AG04450 (cell line): ENCODE measurements around the gene STAMBP. TPM values are rescaled to one million over a fixed set of nuclear protein-coding genes. Genes with fewer than 3 reads are reported as not detected.

Source experiments
- CTCF ChIA-PET: fragments of 300-600, 350-600 bp; formaldehyde crosslinking; extraction: SDS; loops from one replicate; lab custom pipeline; 2022; ENCODE audit warnings: antibody characterized with exemption, inconsistent platforms; lab: Charles Lee
- POLR2A ChIA-PET: fragments of 350-600 bp; formaldehyde crosslinking; extraction: SDS; loops from one replicate; lab custom pipeline; 2021; ENCODE audit warnings: antibody characterized with exemption, inconsistent platforms; lab: Yijun Ruan, JAX
- DNase-seq: peaks from one replicate; pipeline ENCODE4 v3.0.0-alpha.2; 2011; ENCODE audit warnings: low read depth, low spot score
- H3K27ac ChIP-seq: one replicate; pipeline ENCODE4 v1.5.1; 2012; ENCODE audit warnings: low read depth, low read length, control low read depth
- H3K27me3 ChIP-seq: one replicate; pipeline ENCODE4 v1.6.0; 2012; ENCODE audit warnings: low read length; ENCODE audit not compliant: control insufficient read depth, insufficient read depth
- H3K4me3 ChIP-seq: 2 replicates; pipeline ENCODE4 v1.5.1; 2011; ENCODE audit warnings: mild to moderate bottlenecking, low read depth, low read length, control low read depth
- H3K9me3 ChIP-seq: 2 replicates; pipeline ENCODE4 v1.5.1; 2012; ENCODE audit warnings: low read length; ENCODE audit not compliant: control insufficient read depth, insufficient read depth
- CTCF ChIP-seq: IDR thresholded peaks from 2 replicates; pipeline ENCODE4 v1.5.1; 2011; ENCODE audit warnings: low read depth, low read length, control low read depth, inconsistent platforms
- polyA plus RNA-seq: library from polyadenylated mRNA; depleted of rRNA; stranded (reverse); fragments of >200 nt; gene quantifications from 2 replicates; pipeline ENCODE4 v1.2.3, GENCODE V29; 2011

STAMBP gene
- polyA plus RNA-seq, 1 experiment, result 54.5 TPM

- DNase-seq, result no peak
- ChIA-PET POLR2A (interaction anchor here (1.2 kb wide), 1 partner anchor 19 kb away, joined by 4 read pairs; no protein-coding TSS in a partner anchor), CTCF (interaction anchor here (0.9 to 2.0 kb wide), 3 partner anchors 9 to 85 kb away, joined by 3 to 13 read pairs (median 7); partner anchors contain the start of gene ACTG2)
- Histone ChIP-seq H3K27me3 (no peaks in the 10 kb centered on the region), H3K27ac (no peak overlapping the region), H3K9me3 (no peaks in the 10 kb centered on the region), H3K4me3 (no peak overlapping the region)
- TF ChIP-seq CTCF, result no peak
Measured at GRCh38 chr2:73911548-73912208, 82.9 kb downstream of the STAMBP start.

GRCh38 chr2:73913414-73914054, 84.8 kb downstream of the STAMBP start:
- Histone ChIP-seq H3K27ac (peak overlapping the region; percentile 21), H3K4me3 (no peak overlapping the region), H3K9me3 (no peaks in the 10 kb centered on the region), H3K27me3 (no peaks in the 10 kb centered on the region)
- CTCF ChIA-PET, result no interaction called here
- POLR2A ChIA-PET, result interaction anchor here (1.1 kb wide), 1 partner anchor 85 kb away, joined by 5 read pairs; the partner anchor contains the start of gene STAMBP
- TF ChIP-seq CTCF, result no peak
- no peak for DNase-seq

GRCh38 chr2:73914667-73915066, 85.9 kb downstream of the STAMBP start:
- DNase-seq, result no peak
- POLR2A ChIA-PET, result interaction anchor here (0.6 to 1.1 kb wide), 2 partner anchors 87 to 174 kb away, joined by 3 to 5 read pairs; no protein-coding TSS in a partner anchor
- H3K27ac ChIP-seq, result no peak overlapping the region
- no peak for TF ChIP-seq CTCF
- H3K9me3 ChIP-seq, result no peaks in the 10 kb centered on the region
- no peaks in the 10 kb centered on the region for H3K27me3 ChIP-seq
- CTCF ChIA-PET, result no interaction called here
- H3K4me3 ChIP-seq, result no peak overlapping the region

GRCh38 chr2:73915437-73915993, 86.8 kb downstream of the STAMBP start:
- no peaks in the 10 kb centered on the region for H3K27me3 ChIP-seq
- POLR2A ChIA-PET, result interaction anchor here (0.7 to 1.1 kb wide), 3 partner anchors 72 to 88 kb away, joined by 3 to 7 read pairs (median 3); no protein-coding TSS in a partner anchor
- CTCF ChIA-PET, result interaction anchor here (0.6 to 0.7 kb wide), 2 partner anchors 53 to 550 kb away, joined by 3 to 5 read pairs; partner anchors contain the start of gene MOGS

More at GRCh38 chr2:73915437-73915993, 86.8 kb downstream of the STAMBP start:
- Histone ChIP-seq H3K9me3 (no peaks in the 10 kb centered on the region), H3K27ac (no peak overlapping the region), H3K4me3 (no peak overlapping the region)
- no peak for DNase-seq
- TF ChIP-seq CTCF, result no peak
